Cerebellar cortex (tissue), 1 donor: ENCODE results near the gene DCP1A.
"Not testable (repeated sequence)": the region's sequence is repeated elsewhere in the genome, so short reads cannot be mapped to it uniquely, and the experiment has no call there.

Source experiments
- DNase-seq: peaks from one replicate; pipeline ENCODE4 v3.0.0-alpha.2; 2015; ENCODE audit warnings: low spot score

Gene DCP1A

GRCh38 chr3:53328746-53329145 lies 18.6 kb downstream of the DCP1A start:
- DNase-seq = no peak

- not testable (repeated sequence) for DNase-seq
These were observed 19.4 kb downstream of the DCP1A start for GRCh38 chr3:53327986-53328385.

- peak; percentile 21 for DNase-seq
These were observed 23.2 kb downstream of the DCP1A start for GRCh38 chr3:53324105-53324504.

- DNase-seq = no peak
These were observed 26.6 kb downstream of the DCP1A start for GRCh38 chr3:53320697-53321096.

- no peak for DNase-seq
These were observed 28.8 kb downstream of the DCP1A start for GRCh38 chr3:53318522-53318921.

GRCh38 chr3:53312832-53313231 lies 34.5 kb downstream of the DCP1A start:
- DNase-seq = no peak

- DNase-seq = no peak
These were observed 35.5 kb downstream of the DCP1A start for GRCh38 chr3:53311882-53312281.

- peak; percentile 31 for DNase-seq
These were observed 43.4 kb downstream of the DCP1A start for GRCh38 chr3:53303957-53304356.

- peak; percentile 69 for DNase-seq
These were observed 43.8 kb downstream of the DCP1A start for GRCh38 chr3:53303549-53303948.

GRCh38 chr3:53300826-53301225 lies 46.5 kb downstream of the DCP1A start:
- DNase-seq = no peak

- peak; percentile 70 for DNase-seq
These were observed 47.7 kb downstream of the DCP1A start for GRCh38 chr3:53299611-53300023.

GRCh38 chr3:53295410-53295809 lies 51.9 kb downstream of the DCP1A start:
- no peak for DNase-seq

GRCh38 chr3:53293867-53294266 lies 53.5 kb downstream of the DCP1A start:
- no peak for DNase-seq

- DNase-seq = no peak
These were observed 59.1 kb downstream of the DCP1A start for GRCh38 chr3:53288214-53288613.

GRCh38 chr3:53287131-53287629 lies 60.2 kb downstream of the DCP1A start:
- DNase-seq = no peak

GRCh38 chr3:53286727-53287126 lies 60.6 kb downstream of the DCP1A start:
- no peak for DNase-seq

- no peak for DNase-seq
These were observed 64.8 kb downstream of the DCP1A start for GRCh38 chr3:53282581-53282980.

- DNase-seq = no peak
These were observed 68.7 kb downstream of the DCP1A start for GRCh38 chr3:53278667-53279066.

- no peak for DNase-seq
These were observed 72.3 kb downstream of the DCP1A start for GRCh38 chr3:53274938-53275605.

GRCh38 chr3:53273146-53273670 lies 74.1 kb downstream of the DCP1A start:
- DNase-seq = no peak

- DNase-seq = peak; percentile 76
These were observed 77.2 kb downstream of the DCP1A start for GRCh38 chr3:53269888-53270880.

GRCh38 chr3:53269193-53269592 lies 78.2 kb downstream of the DCP1A start:
- not testable (repeated sequence) for DNase-seq

GRCh38 chr3:53267766-53268165 lies 79.6 kb downstream of the DCP1A start:
- no peak for DNase-seq
